Measurements from ENCODE around the gene CBARP. TPM values are rescaled to one million over a fixed set of nuclear protein-coding genes. Genes with fewer than 3 reads are reported as not detected.

CBARP gene
- total RNA-seq, 1 donor from 2014 or later = 1.0 TPM

GRCh38 chr19:1235625-1236538 is 1.9 kb downstream of the CBARP start:
- TF ChIP-seq, protein P1, sequence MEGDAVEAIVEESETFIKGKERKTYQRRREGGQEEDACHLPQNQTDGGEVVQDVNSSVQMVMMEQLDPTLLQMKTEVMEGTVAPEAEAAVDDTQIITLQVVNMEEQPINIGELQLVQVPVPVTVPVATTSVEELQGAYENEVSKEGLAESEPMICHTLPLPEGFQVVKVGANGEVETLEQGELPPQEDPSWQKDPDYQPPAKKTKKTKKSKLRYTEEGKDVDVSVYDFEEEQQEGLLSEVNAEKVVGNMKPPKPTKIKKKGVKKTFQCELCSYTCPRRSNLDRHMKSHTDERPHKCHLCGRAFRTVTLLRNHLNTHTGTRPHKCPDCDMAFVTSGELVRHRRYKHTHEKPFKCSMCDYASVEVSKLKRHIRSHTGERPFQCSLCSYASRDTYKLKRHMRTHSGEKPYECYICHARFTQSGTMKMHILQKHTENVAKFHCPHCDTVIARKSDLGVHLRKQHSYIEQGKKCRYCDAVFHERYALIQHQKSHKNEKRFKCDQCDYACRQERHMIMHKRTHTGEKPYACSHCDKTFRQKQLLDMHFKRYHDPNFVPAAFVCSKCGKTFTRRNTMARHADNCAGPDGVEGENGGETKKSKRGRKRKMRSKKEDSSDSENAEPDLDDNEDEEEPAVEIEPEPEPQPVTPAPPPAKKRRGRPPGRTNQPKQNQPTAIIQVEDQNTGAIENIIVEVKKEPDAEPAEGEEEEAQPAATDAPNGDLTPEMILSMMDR (IDR thresholded peaks at IDR 0.05) = no peak
- Histone ChIP-seq H3K27ac (no peak overlapping the region), H3K4me1 (peaks cover 34% of the 10 kb centered on the region), H3K27me3 (no peaks in the 10 kb centered on the region), H3K4me3 (no peak overlapping the region), H3K9me3 (no peaks in the 10 kb centered on the region), H3K36me3 (no peaks in the 10 kb centered on the region)
- ATAC-seq (no peak), DNase-seq (no peak)
- intact Hi-C loops (cut with DNase I) = no loop called here

DNA sequence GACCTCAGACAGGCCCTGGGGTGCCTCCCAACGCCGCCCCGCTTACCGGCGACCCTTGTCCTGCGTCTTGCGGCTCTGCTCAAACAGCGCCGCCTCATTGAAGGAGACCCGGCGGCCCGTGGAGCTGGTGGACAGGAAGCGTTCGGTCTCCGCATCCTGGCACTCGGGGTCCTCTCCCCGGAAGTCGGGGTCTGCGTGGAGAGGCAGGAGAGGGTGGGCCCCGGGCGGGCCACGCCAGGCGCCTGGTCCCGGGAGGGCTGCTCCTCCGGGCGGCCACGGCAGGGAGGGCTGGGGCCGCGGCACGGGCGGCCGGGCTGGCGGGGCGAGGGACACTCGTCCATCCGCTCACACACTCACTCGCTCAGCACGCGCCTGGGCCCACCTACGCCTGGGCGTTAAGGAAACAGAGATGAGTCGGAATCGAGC is 2.8 kb downstream of the CBARP start:
- Histone ChIP-seq H3K4me3 (no peak overlapping the region), H3K4me1 (peaks cover 29% of the 10 kb centered on the region), H3K9me3 (no peaks in the 10 kb centered on the region), H3K27ac (no peak overlapping the region), H3K36me3 (no peaks in the 10 kb centered on the region), H3K27me3 (no peaks in the 10 kb centered on the region)
- intact Hi-C loops (cut with DNase I) = no loop called here
- TF ChIP-seq, protein P1 (IDR thresholded peaks at IDR 0.05) = no peak
- ATAC-seq (no peak), DNase-seq (no peak)

DNA sequence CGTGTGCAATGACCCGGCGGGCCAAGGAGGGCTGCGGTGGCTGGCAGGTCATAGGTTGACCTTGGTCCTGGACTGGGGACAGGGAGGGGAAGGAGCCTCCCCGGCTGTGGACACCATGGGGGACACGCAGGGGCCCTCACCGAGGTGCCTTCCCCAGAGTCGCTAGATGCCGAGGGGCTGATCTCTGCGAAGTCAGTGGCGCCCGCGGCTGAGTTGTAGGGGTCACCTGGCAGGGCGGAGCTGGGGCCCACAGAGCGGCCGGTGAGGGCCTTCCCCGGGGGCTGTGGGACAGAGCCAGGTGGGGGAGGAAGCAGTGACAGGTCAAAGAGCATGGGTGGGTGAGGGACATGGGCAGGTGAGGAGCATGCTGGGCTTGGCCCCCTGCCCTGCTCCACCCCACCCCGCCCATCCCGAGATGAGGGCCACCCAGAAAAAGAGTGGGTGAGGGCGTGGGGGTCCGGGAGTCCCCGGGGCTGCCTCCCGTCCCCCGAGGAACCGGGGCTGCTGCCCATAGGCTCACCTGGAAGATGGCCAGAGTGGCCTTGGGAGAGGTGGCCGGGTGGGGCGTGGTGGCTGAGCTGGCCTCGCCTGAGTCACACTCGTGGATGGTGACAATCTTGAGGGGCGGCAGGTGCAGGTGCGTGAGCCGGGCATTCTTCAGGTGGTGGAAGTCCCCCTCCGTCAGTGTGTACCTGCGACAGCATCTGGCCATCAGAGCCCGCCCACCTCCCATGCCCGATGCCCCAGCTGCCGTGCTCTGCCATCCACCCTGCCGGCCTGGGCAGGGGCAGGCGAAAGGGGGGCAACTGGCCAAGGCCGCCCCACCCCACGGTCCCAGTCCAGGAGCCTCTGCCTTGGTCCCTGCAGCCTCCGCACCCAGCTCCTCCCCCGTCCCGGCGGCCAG is 3.5 kb downstream of the CBARP start:
- ATAC-seq (no peak), DNase-seq (no peak)
- no peak overlapping the region for H3K4me3 ChIP-seq
- H3K9me3 ChIP-seq = no peaks in the 10 kb centered on the region
- no peaks in the 10 kb centered on the region for H3K36me3 ChIP-seq
- no peak overlapping the region for H3K27ac ChIP-seq
- TF ChIP-seq, protein P1 (IDR thresholded peaks at IDR 0.05) = no peak
- intact Hi-C loops (cut with DNase I) = no loop called here
- H3K4me1 ChIP-seq = peaks cover 29% of the 10 kb centered on the region
- H3K27me3 ChIP-seq = no peaks in the 10 kb centered on the region

- peak; percentile 77 for DNase-seq
- Histone ChIP-seq H3K9me3 (no peaks in the 10 kb centered on the region), H3K4me3 (no peak overlapping the region), H3K27me3 (no peaks in the 10 kb centered on the region), H3K27ac (no peak overlapping the region), H3K36me3 (peaks cover under 1% of the 10 kb centered on the region), H3K4me1 (peaks cover 29% of the 10 kb centered on the region)
- ATAC-seq = no peak
- TF ChIP-seq, protein P1 (IDR thresholded peaks at IDR 0.05) = no peak
- intact Hi-C loops (cut with DNase I) = no loop called here
Measured at GRCh38 chr19:1233115-1233667, 4.6 kb downstream of the CBARP start.

GRCh38 chr19:1232652-1233072 is 5.1 kb downstream of the CBARP start:
- intact Hi-C loops (cut with DNase I) = no loop called here
- H3K27me3 ChIP-seq = no peaks in the 10 kb centered on the region
- TF ChIP-seq, protein P1 (IDR thresholded peaks at IDR 0.05) = no peak
- H3K27ac ChIP-seq = peak overlapping the region; percentile 18
- no peak for DNase-seq
- ATAC-seq = peak; percentile 8
- no peak overlapping the region for H3K4me3 ChIP-seq
- peaks cover 5% of the 10 kb centered on the region for H3K36me3 ChIP-seq
- H3K9me3 ChIP-seq = no peaks in the 10 kb centered on the region
- H3K4me1 ChIP-seq = peaks cover 29% of the 10 kb centered on the region

All from upper lobe of right lung (tissue), 1 donor.